Measurements from ENCODE around the gene SH3RF3.

Gene SH3RF3

GRCh38 chr2:109345653-109346480 lies 216.9 kb downstream of the SH3RF3 start:
- DNase-seq, result no peak

GRCh38 chr2:109346601-109347228 lies 217.7 kb downstream of the SH3RF3 start:
- DNase-seq, result no peak

- no peak for DNase-seq
Measured at GRCh38 chr2:109347626-109348025, 218.6 kb downstream of the SH3RF3 start.

- no peak for DNase-seq
Measured at GRCh38 chr2:109348190-109348589, 219.2 kb downstream of the SH3RF3 start.

GRCh38 chr2:109348671-109349502 lies 219.9 kb downstream of the SH3RF3 start:
- DNase-seq, result peak; percentile 14 to 19

- no peak for DNase-seq
Measured at GRCh38 chr2:109349503-109350465, 220.8 kb downstream of the SH3RF3 start.

GRCh38 chr2:109350526-109350925 lies 221.5 kb downstream of the SH3RF3 start:
- DNase-seq, result no peak

GRCh38 chr2:109351164-109351756 lies 222.3 kb downstream of the SH3RF3 start:
- no peak for DNase-seq

- DNase-seq, result no peak
Measured at GRCh38 chr2:109352056-109352897, 223.3 kb downstream of the SH3RF3 start.

GRCh38 chr2:109352898-109353689 lies 224.1 kb downstream of the SH3RF3 start:
- no peak for DNase-seq

- DNase-seq, result no peak
Measured at GRCh38 chr2:109353806-109354745, 225.1 kb downstream of the SH3RF3 start.

GRCh38 chr2:109355192-109355843 lies 226.3 kb downstream of the SH3RF3 start:
- no peak for DNase-seq

- DNase-seq, result no peak
Measured at GRCh38 chr2:109356324-109357035, 227.5 kb downstream of the SH3RF3 start.

GRCh38 chr2:109364217-109364616 lies 235.2 kb downstream of the SH3RF3 start:
- DNase-seq, result no peak

- no peak for DNase-seq
Measured at GRCh38 chr2:109365131-109365530, 236.1 kb downstream of the SH3RF3 start.

GRCh38 chr2:109367683-109368082 lies 238.7 kb downstream of the SH3RF3 start:
- no peak for DNase-seq

- DNase-seq, result no peak
Measured at GRCh38 chr2:109368798-109369197, 239.8 kb downstream of the SH3RF3 start.

Data from activated CD4-positive, alpha-beta T cell treated with anti-CD3 and anti-CD28 coated beads for 4 hours (primary cell).